Immature natural killer cell (primary cell): ENCODE data around the gene MICALL2. TPM values are rescaled to one million over a fixed set of nuclear protein-coding genes. Genes with fewer than 3 reads are reported as not detected.

ENCODE experiments used
- DNase-seq, 3 donors: peaks; one replicate each; pipeline ENCODE4 v3.0.0; 2022; ENCODE audit warnings: mixed read lengths in 1 of 3
- H3K27ac Mint-ChIP-seq, 6 donors: one replicate each; pipeline ENCODE4 v1.8.0; 2020; ENCODE audit warnings: mixed read lengths in 6 of 6, mild to moderate bottlenecking in 5 of 6, inconsistent platforms in 4 of 6, moderate library complexity in 3 of 6
- H3K27me3 Mint-ChIP-seq, 3 donors: one replicate each; pipeline ENCODE4 v1.8.0; 2020 to 2021; ENCODE audit warnings: low read depth in 3 of 3, mild to moderate bottlenecking in 3 of 3, mixed read lengths in 3 of 3, moderate library complexity in 3 of 3, inconsistent platforms in 1 of 3
- H3K36me3 Mint-ChIP-seq, 3 donors: one replicate each; pipeline ENCODE4 v1.8.0; 2020; ENCODE audit warnings: mixed read lengths in 3 of 3, inconsistent platforms in 2 of 3, mild to moderate bottlenecking in 2 of 3
- H3K4me1 Mint-ChIP-seq, 2 donors: one replicate each; pipeline ENCODE4 v1.8.0; 2020; ENCODE audit warnings: inconsistent platforms in 2 of 2, mild to moderate bottlenecking in 2 of 2, mixed read lengths in 2 of 2, moderate library complexity in 1 of 2
- H3K4me3 Mint-ChIP-seq, 5 donors: one replicate each; pipeline ENCODE4 v1.8.0; 2020; ENCODE audit warnings: mild to moderate bottlenecking in 5 of 5, mixed read lengths in 5 of 5, inconsistent platforms in 3 of 5, moderate library complexity in 3 of 5
- H3K9me3 Mint-ChIP-seq, 6 donors: one replicate each; pipeline ENCODE4 v1.8.0; 2020; ENCODE audit warnings: mild to moderate bottlenecking in 6 of 6, mixed read lengths in 6 of 6, inconsistent platforms in 4 of 6, moderate library complexity in 3 of 6
- polyA plus RNA-seq, 3 donors: library from polyadenylated mRNA; unstranded; fragments of 300-500 nt; fragmentation: Illumina TruSeq; gene quantifications; one replicate each; pipeline ENCODE4 v1.2.3, GENCODE V29; 2021

The MICALL2 gene
- polyA plus RNA-seq, 3 donors from 2014 or later = 0.10 to 0.50 TPM; not detected in 1

GRCh38 chr7:1397491-1398327 is 61.6 kb downstream of the MICALL2 start:
- H3K4me3 Mint-ChIP-seq = no peak overlapping the region
- H3K27me3 Mint-ChIP-seq = peaks cover 5 to 11% (median 7%) of the 10 kb centered on the region in 3 donors
- no peak overlapping the region for H3K27ac Mint-ChIP-seq
- no peak for DNase-seq
- no peaks in the 10 kb centered on the region for H3K4me1 Mint-ChIP-seq
- H3K36me3 Mint-ChIP-seq = no peaks in the 10 kb centered on the region
- H3K9me3 Mint-ChIP-seq = peaks cover 0 to 2% (median 0%) of the 10 kb centered on the region in 6 donors

DNA sequence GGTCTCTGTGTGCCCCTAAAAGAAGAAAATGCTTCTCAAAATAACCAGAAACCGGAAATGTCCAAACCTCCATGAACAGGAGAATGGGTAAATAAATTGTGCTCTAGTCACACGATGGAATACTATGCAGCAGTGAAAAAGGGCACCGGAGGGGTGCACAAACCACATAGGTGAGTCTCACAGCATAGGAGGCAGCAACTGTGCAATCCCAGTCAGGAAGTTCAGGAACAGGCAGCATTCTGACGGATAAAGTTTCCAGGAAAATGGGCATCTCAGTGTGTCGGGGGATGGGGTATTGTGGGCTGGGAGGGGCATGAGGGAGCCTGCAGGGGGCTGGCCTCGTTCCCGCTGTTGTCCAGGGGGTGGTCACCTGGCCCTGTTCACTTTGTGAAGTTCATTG is 63.1 kb downstream of the MICALL2 start:
- Mint-ChIP-seq H3K36me3 (no peaks in the 10 kb centered on the region), H3K4me1 (no peaks in the 10 kb centered on the region), H3K27me3 (peaks cover 4 to 8% (median 7%) of the 10 kb centered on the region in 3 donors), H3K27ac (no peak overlapping the region), H3K9me3 (peaks cover 0 to 2% (median 0%) of the 10 kb centered on the region in 6 donors), H3K4me3 (no peak overlapping the region)
- no peak for DNase-seq

DNA sequence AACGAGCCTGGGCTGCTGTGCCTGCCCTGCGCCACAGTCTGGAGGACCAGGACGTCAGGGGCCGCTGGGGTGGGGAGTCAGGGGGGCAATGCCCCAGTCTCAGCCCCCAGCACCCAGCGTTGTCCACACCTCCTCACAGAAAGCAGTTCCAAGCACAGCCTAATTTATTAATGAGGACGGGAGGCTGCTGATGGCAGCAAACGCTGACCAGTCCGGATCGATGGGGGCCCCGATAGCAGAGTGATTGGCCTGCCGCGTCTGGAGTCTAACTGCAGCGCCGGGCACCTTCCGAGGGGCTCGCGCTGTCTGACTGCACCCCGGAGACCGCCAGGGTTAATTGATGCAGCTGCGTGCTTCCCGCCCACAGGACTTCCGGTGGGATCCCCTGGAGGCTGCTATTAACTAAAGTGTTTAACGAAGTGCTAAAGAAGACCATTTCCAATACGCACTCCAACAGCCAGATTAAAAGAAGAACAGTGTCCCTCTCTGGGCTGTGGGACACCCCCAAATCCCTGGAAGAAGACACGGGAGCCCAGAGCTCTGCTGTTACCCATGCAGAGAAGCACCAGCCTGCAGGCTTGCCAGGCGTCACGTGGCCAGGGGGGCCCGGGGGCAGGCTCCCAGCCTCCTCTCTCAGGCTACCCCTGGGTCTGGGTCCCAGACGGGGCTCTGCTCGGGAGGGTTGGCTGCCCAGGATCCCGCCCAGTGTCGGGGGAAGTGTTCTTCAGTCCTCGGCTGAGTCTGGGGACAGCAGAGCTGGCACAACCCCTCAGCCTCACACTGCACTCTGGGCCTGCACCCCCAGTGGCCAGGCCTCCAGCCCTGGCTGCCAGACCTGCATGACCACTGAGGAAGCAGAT is 63.8 kb downstream of the MICALL2 start:
- H3K36me3 Mint-ChIP-seq = no peaks in the 10 kb centered on the region
- H3K27me3 Mint-ChIP-seq = peaks cover 0 to 6% (median 5%) of the 10 kb centered on the region in 3 donors
- no peak for DNase-seq
- H3K9me3 Mint-ChIP-seq = peaks cover 0 to 2% (median 0%) of the 10 kb centered on the region in 6 donors
- H3K4me3 Mint-ChIP-seq = no peak overlapping the region
- no peaks in the 10 kb centered on the region for H3K4me1 Mint-ChIP-seq
- H3K27ac Mint-ChIP-seq = no peak overlapping the region

- no peak overlapping the region for H3K4me3 Mint-ChIP-seq
- no peaks in the 10 kb centered on the region for H3K36me3 Mint-ChIP-seq
- peaks cover 0 to 2% (median 0%) of the 10 kb centered on the region in 6 donors for H3K9me3 Mint-ChIP-seq
- H3K27ac Mint-ChIP-seq = no peak overlapping the region
- no peaks in the 10 kb centered on the region for H3K4me1 Mint-ChIP-seq
- H3K27me3 Mint-ChIP-seq = peaks cover 5 to 8% (median 7%) of the 10 kb centered on the region in 3 donors
- DNase-seq = no peak
Observed at GRCh38 chr7:1394371-1394770, 64.9 kb downstream of the MICALL2 start.

GRCh38 chr7:1393421-1393820 is 65.8 kb downstream of the MICALL2 start:
- Mint-ChIP-seq H3K27ac (no peak overlapping the region), H3K27me3 (peaks cover under 1 to 12% (median 7%) of the 10 kb centered on the region in 3 donors), H3K4me3 (no peak overlapping the region), H3K36me3 (no peaks in the 10 kb centered on the region), H3K4me1 (no peaks in the 10 kb centered on the region), H3K9me3 (peaks cover 0 to 2% (median 0%) of the 10 kb centered on the region in 6 donors)
- no peak for DNase-seq

- no peak overlapping the region for H3K4me3 Mint-ChIP-seq
- peaks cover 0 to 2% (median 0%) of the 10 kb centered on the region in 6 donors for H3K9me3 Mint-ChIP-seq
- no peak overlapping the region for H3K27ac Mint-ChIP-seq
- peaks cover 0 to 11% (median 7%) of the 10 kb centered on the region in 3 donors for H3K27me3 Mint-ChIP-seq
- H3K36me3 Mint-ChIP-seq = no peaks in the 10 kb centered on the region
- H3K4me1 Mint-ChIP-seq = no peaks in the 10 kb centered on the region
- no peak for DNase-seq
Observed at GRCh38 chr7:1392556-1392955, 66.7 kb downstream of the MICALL2 start.

GRCh38 chr7:1391449-1391848 is 67.8 kb downstream of the MICALL2 start:
- H3K4me3 Mint-ChIP-seq = no peak overlapping the region
- no peaks in the 10 kb centered on the region for H3K4me1 Mint-ChIP-seq
- peaks cover 0 to 2% (median 0%) of the 10 kb centered on the region in 6 donors for H3K9me3 Mint-ChIP-seq
- DNase-seq = no peak
- H3K27ac Mint-ChIP-seq = no peak overlapping the region
- peaks cover 0 to 11% (median 9%) of the 10 kb centered on the region in 3 donors for H3K27me3 Mint-ChIP-seq
- H3K36me3 Mint-ChIP-seq = no peaks in the 10 kb centered on the region

DNA sequence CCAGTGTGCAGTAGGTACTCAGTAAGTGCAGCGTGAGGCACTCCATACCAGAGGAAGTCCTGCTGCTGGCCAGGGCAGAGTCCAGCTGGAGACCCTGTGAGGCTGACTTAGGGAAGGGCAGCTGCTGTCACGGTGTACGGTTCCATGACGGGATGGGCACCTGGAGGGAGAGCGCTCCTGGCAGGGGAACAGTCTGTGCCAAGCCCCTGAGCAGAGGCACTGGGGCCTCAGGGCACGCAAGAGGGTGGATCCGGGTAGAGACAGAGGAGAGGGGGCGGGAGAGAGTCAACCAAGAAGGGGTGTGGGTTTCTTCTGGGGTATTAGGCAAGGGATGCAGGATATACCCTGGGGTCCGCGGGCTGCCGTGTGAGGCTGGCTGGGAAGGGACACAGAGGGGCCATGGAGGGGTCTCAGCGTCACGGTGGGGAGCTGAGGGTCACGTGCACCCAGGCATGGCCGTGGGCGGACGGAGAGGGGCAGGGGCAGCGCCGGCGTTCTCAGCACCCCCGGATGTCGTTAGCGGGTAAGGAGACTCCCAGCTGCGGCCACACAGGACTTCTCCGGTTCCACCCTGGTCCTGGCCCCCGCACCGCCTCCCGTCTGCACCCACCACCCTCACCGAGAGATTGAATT is 70.5 kb downstream of the MICALL2 start:
- Mint-ChIP-seq H3K4me3 (no peak overlapping the region), H3K9me3 (peaks cover 0 to 2% (median 0%) of the 10 kb centered on the region in 6 donors), H3K4me1 (peaks cover 0 to 1% of the 10 kb centered on the region in 2 donors), H3K27me3 (peaks cover 5 to 12% (median 9%) of the 10 kb centered on the region in 3 donors), H3K36me3 (peaks cover 0 to 5% (median 0%) of the 10 kb centered on the region in 3 donors), H3K27ac (no peak overlapping the region)
- no peak for DNase-seq

DNA sequence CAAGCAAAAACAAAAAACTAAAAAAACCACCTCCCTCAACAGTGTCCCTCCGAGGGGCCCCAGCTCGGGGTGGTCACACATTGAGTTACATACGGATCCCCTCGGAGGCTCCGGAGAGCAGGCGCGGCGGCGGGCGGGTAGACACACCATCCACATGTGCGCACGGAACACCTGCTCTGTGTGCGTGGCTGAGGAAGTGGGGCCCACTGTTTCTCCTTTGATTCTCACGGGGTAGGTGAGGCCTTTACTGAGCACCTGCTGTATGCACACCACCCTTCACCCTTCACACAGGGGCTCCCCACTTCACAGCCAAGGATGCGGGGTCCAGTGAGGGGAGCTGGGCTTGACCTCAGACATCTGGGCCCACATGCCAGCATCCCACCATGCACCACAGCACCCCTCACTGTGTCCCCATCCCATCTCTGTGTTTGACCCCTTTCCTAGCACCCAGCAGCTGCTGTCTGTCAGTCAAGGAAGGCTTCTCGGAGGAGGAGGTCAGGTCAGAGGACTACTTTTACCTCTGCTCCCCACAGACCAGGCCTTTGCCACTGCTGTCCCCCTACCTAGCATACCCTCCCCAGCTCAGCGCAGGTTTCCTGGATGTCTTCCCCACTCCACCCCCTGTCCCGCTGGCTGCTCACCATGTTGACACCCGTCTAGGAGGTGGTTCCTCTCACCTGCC is 71.1 kb downstream of the MICALL2 start:
- H3K27me3 Mint-ChIP-seq = peaks cover 5 to 12% (median 9%) of the 10 kb centered on the region in 3 donors
- H3K27ac Mint-ChIP-seq = no peak overlapping the region
- H3K4me3 Mint-ChIP-seq = no peak overlapping the region
- peaks cover 0 to 5% (median 0%) of the 10 kb centered on the region in 3 donors for H3K36me3 Mint-ChIP-seq
- no peak for DNase-seq
- H3K4me1 Mint-ChIP-seq = peaks cover 0 to 1% of the 10 kb centered on the region in 2 donors
- peaks cover 0 to 2% (median 0%) of the 10 kb centered on the region in 6 donors for H3K9me3 Mint-ChIP-seq

- Mint-ChIP-seq H3K36me3 (peaks cover 0 to 5% (median 0%) of the 10 kb centered on the region in 3 donors), H3K4me3 (no peak overlapping the region), H3K27ac (no peak overlapping the region), H3K9me3 (peaks cover 0 to 2% (median 0%) of the 10 kb centered on the region in 6 donors), H3K27me3 (peaks cover 5 to 12% (median 9%) of the 10 kb centered on the region in 3 donors), H3K4me1 (peaks cover 0 to 1% of the 10 kb centered on the region in 2 donors)
- no peak for DNase-seq
Observed at GRCh38 chr7:1387261-1387660, 72.0 kb downstream of the MICALL2 start.

- no peak for DNase-seq
Observed at GRCh38 chr7:1386623-1387220, 72.5 kb downstream of the MICALL2 start.

GRCh38 chr7:1385809-1386622 is 73.3 kb downstream of the MICALL2 start:
- no peak overlapping the region for H3K4me3 Mint-ChIP-seq

More at GRCh38 chr7:1386623-1387220, 72.5 kb downstream of the MICALL2 start:
- H3K9me3 Mint-ChIP-seq = peaks cover 0 to 2% (median 0%) of the 10 kb centered on the region in 6 donors
- H3K36me3 Mint-ChIP-seq = peaks cover 0 to 5% (median 0%) of the 10 kb centered on the region in 3 donors
- H3K27ac Mint-ChIP-seq = no peak overlapping the region
- peaks cover 0 to 1% of the 10 kb centered on the region in 2 donors for H3K4me1 Mint-ChIP-seq
- H3K27me3 Mint-ChIP-seq = peaks cover 5 to 12% (median 9%) of the 10 kb centered on the region in 3 donors
- no peak overlapping the region for H3K4me3 Mint-ChIP-seq

More at GRCh38 chr7:1385809-1386622, 73.3 kb downstream of the MICALL2 start:
- DNase-seq = no peak
- Mint-ChIP-seq H3K9me3 (peaks cover 0 to 2% (median 0%) of the 10 kb centered on the region in 6 donors), H3K4me1 (peaks cover 0 to 1% of the 10 kb centered on the region in 2 donors), H3K27ac (no peak overlapping the region), H3K36me3 (peaks cover 0 to 5% (median 0%) of the 10 kb centered on the region in 3 donors), H3K27me3 (peaks cover 5 to 12% (median 9%) of the 10 kb centered on the region in 3 donors)
